NCI-H1417 (cell line): ENCODE data around the gene ZBTB21.
A peak's percentile ranks its signal among the peaks of the same experiment; 100 is the strongest.
"Not testable (repeated sequence)": the region's sequence is repeated elsewhere in the genome, so short reads cannot be mapped to it uniquely, and the experiment has no call there.

Experiments
- DNase-seq, 3 experiments: peaks; one replicate each; lab custom pipeline; 2025; lab: John Stamatoyannopoulos, UW

ZBTB21 gene

DNA sequence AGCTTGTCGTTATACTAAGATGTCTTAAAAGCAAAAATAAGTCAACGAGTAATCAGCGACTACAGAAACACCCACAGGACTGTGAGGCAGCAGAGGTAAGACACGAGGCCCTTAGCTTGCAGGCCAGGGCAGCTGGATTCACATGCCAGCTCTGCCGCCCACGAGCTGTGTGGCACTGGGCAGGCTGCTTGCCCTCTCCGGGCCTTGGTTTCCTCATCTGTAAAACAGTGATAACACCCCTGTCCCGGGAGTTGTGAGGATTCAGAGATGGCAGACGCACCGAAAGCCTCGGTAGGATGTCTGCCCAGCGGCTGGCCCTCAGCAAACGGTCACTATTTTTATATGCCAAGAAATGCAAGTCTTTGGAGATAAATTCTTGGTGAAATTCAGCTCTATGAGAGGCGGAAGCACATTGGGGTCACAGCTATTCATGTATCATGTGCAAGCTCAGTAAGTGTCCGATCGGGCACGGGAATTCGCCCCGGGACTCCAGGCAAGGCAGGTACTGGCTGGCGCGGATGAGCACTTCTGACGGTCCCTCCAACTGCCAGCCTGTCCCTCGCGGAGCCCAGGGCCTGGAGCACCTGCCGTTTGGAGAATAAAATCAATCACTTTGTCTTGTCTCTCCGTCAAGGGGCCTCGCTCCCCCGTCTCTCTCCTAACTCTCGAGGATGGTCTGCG lies 57.5 kb downstream of the ZBTB21 start:
- DNase-seq: peak in 2 of 3 experiments; percentile 47 to 49

DNA sequence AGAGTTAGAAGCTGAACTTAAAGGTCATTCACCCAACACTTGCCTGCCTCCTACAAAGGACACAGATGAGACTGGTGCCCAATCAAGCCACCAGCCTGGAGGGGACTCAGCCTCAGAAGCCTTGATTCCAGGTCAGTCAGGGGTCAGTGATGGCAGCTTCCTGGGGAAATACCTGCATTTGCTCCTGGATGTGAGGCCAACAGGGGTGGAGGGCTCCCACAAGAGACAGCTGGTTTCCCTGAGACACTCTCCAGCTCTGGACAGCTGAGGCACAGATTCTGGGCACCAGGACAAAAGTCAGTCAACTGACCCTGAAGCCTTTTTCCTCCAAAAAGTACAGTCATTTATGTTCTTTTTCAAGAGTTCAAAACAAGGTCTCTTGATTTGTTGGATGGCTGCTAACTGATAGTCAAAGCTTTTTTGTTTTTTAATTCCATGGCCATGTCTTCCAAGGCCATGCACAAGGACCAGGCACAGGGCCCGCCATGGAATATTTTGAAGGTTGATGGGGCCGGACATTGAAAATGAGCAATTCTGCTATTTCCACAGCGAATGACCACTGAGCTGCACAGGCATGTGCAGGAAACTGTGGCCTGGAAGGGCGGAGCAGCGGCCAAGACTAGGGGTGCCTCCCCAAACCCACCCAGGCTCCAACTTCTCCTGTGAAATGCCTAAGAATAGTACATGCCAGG lies 58.1 kb downstream of the ZBTB21 start:
- DNase-seq: no peak

DNA sequence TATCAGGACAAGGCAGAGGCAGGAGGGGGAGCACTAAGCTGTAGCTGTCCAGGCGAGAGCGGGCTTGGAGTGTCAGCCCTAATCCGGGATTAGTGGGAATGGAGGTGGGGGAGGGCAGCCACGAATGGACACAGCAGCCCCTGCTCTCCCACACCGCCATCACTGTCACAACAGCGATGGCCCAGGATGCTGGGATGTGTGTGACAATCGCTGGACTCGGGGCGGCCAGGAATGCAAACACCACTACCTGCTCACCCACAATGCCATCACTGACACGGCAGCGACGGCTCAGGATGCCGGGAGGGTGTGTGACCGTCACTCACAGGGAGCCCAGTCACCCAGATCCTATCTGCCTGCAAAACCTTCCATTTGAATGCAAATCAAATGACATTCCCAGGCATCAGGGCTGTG lies 59.2 kb downstream of the ZBTB21 start:
- DNase-seq: no peak

- DNase-seq: not testable (repeated sequence)
Observed at GRCh38 chr21:41949631-41950030, 60.5 kb downstream of the ZBTB21 start.

GRCh38 chr21:41948901-41949300 lies 61.3 kb downstream of the ZBTB21 start:
- DNase-seq: no peak

- DNase-seq: no peak
Observed at GRCh38 chr21:41948078-41948895, 61.9 kb downstream of the ZBTB21 start.

DNA sequence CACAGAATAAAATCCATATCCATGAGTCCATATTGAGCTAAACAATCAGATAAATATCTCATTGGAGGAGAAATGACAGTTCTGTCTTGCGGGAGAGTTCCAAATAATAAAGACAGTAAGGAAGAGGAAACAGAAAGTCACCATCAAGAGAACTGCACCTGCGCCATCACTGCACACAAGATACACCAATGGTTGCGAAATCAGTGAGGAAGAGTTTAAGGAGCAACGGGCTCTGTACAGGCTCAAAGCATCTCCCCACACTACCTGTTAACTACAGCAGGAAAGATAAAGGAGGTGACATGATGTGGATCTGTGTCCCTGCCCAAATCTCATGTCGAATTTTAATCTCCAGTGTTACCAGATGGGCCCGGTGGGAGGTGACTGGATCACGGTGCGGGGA lies 64.2 kb downstream of the ZBTB21 start:
- no peak for DNase-seq

DNA sequence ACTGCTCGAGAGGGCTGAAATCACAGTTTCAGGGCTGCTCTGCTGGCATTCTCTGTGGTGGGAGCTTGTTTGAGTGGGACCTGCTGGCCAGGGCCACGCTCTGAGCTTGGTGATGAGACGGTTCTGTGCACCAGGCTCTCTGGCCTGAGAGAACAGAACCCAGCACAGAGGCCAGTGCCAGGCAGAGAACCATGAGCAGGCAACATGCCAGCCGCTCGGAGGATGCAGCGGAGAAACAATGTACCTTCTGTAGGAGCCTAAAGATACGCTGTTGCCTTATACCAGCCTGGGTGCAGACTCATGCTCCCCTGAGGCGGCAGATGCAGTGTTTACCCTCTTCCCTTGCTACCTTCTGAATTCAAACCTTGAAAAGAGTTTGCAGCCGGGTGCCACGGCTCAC lies 66.3 kb downstream of the ZBTB21 start:
- no peak for DNase-seq

GRCh38 chr21:41942457-41942856 lies 67.7 kb downstream of the ZBTB21 start:
- DNase-seq: no peak

DNA sequence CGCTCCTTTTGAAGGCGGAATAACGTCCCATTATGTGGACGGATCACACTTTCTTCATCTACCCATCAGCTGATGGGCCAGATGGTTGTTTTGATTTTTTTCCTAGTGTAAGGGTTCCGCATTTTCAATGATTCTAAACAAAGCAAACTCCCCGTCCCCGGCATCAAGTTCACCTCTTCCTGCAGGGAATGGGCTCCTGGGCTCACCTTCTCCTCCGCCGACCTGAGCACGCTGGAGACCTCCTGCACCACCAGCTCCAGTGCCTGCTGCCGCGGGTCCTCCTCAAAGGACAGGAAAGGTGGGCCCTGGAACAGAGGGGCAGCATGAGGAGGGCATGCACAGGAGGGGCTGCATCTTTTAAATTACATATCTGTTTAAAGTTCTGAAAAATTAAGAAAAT lies 68.2 kb downstream of the ZBTB21 start:
- DNase-seq: no peak

DNA sequence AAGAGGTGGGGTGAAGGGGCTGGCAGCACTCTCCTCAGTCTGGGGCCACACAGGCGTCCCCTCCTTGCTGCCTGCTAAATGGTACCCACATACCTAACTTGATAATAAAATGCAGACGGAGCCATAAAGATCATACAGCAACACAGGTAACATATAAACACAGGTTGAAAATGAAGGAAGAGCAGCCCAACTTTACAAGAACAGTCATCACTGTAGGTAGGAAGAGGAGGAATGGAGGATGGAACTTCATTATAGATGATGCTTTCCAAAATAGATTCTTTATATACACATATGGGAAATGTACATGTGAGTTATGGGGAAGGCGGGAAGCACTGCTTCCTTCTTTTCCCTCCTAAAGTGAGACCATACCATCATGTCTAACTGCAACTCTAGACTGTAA lies 69.7 kb downstream of the ZBTB21 start:
- no peak for DNase-seq

DNA sequence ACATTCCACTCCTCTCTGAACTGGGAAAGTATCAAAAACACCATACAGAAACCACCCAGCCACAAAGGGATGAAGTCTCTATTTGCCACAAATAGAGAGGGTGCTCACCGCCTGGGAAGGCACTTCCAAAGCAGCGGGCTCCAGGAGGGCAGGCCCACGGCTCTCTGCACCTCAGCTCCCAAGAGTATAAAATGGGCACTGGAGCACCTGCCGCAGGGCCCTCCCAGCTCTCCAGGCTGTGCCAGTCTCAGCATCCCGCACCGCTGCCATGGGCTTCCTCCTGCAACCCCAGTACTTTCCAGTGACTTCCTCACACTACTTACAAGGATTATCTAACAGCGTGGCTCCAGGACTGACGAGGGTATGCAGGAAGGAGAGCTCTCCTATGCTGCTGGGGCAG lies 70.8 kb downstream of the ZBTB21 start:
- DNase-seq: no peak
